ENCODE data around the gene IFI27L1.

IFI27L1 gene

DNA sequence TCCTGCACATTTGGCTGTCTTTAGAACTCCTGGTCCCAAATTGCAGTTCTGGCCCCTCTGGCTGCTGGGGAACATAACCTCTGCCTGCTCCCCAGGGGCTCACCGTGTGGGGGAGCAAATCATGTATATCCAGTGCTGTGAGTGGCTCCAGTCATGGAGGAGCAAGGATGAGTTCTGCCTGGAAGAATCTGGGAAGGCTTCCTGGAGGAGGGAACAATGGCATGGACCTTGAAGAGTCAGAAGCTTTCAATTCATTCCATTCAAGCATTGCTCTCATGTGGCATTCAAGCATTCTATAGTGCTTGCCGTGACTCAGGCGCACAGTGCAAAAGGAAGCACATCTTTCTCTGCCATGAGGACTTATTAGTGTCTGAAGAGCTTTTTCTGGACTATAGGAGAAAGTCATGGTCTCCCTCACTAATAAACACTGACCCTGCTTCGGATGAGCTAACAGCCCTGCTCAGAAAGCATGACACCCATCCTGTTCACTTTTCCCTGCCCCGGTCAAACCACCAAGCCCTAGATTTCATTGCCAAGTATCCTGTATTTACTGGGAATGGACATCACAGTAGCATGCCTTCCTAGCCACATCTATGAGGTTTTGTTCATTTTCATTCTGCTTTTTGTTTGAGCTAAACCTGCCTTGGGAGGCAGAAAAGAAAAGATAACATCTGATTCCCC lies 32.9 kb downstream of the IFI27L1 start:
- no peak for DNase-seq

DNA sequence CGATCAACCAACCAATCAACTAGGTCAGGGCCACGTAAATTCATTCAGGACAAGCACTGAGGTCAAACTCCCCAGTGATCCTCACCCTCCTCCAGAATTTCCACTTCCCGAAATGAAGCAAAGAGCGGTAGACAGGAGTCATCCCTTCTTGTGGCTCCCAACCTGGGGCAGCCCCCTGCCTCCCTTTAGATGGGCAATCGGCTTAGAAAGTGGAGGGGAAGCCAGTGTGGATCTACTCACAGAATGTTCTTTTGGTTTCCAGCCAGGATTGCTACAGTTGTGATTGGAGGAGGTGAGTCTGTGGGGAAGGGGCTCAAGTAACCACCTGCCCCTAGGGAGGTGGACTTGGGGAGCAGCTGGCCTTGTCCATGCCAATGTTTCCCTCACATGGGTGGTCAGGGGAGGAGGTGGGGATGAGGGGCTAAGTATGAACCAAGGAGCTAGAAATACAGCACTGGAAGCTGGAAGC lies 33.5 kb downstream of the IFI27L1 start:
- no peak for DNase-seq

DNA sequence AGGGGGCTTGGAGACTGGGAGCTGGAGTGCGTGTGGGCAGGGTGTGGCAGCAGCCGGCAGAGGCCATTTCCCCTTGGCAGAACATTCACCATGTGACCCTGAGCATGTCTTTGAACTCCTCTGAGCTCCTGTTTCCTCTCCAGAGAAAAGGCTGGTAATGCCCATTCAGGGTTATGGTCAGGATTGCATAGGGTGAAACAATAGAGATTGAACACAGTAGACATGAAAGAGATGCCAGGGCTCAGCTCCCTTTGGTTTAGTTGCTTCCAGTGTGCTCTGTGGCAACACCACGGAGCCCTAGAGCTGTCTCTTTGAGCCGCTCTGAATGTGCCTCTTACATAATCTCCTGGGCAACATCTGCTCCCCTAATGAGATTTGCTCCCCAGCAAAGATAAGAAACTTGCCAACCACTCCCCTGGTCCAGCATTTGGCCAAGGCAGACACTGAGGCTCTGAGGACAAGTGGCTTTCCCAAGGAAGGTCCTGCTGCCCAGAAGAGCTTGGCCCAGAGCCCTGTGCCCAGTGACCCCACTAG lies 34.0 kb downstream of the IFI27L1 start:
- peak in 3 of 51 donors; percentile 13 to 24 (median 13) for DNase-seq

DNA sequence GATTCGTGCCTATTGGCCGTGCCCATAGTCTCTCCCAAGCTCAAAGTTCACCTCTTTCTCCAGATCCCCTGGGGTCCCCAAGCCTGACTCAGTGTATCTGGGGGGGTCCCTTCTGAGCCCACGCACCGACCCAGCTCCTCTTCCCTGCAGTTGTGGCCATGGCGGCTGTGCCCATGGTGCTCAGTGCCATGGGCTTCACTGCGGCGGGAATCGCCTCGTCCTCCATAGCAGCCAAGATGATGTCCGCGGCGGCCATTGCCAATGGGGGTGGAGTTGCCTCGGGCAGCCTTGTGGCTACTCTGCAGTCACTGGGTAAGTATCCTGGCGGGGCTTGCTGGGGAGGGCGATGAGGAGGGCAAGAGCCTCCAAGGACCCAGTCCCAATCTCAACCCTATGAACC lies 34.5 kb downstream of the IFI27L1 start:
- DNase-seq: no peak

DNA sequence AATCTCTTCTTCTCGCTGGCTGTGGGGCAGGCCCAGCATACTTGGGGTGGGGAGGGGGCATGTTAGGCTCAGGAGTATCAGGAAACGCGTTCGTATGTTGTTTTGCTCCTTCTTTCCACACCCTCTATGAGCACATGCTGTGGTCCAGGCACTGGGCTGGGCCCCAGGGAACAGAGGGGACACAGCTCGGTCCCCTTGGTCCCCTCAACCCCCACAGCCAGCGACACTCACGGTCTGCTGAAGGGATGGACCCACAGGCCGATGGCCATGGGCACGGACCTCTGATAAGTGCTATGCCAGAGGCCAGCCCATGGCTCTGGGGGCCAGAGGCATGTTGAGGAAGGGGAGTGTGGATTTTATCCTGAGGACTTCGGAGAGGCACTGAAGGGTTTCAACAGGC lies 35.6 kb downstream of the IFI27L1 start:
- no peak for DNase-seq

DNA sequence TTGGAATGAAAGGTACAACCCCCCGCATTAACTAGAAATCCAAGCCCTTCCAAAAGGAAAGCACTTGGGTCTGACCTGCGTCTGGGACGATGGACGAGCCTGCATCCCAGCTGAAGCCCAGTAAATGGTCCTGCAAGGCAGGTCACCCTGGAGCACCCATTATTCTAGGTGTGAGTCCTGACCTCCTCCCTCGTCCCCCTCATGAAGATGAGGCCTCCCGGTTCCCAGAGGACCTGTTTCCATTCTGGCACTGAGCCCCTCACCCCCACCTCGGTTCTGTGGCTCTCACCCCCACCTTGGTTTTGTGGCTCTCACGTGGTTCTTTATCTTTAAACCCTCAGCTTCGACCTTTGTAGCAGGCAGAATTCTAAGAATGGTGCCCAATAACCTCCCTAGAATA lies 36.7 kb downstream of the IFI27L1 start:
- DNase-seq: no peak

DNA sequence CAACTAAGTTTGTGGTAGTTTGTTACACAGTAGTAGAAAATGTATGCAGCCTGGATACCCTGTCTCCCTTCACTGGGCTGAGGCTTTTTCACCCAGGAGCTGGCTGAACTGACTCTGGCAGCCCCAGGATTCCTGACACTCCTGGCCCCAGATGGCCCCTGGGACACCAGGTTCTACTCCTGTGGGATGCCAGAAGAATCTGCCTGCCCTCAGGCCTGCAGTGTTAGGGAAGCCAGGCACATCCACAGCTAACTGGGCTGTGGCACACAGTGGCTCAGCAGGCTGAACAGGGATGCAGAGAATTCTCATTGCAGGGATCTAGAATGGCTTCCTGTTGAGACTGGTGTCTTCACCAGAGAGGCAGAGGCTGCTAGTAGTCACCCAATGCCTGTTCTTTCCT lies 38.0 kb downstream of the IFI27L1 start:
- no peak for DNase-seq

DNA sequence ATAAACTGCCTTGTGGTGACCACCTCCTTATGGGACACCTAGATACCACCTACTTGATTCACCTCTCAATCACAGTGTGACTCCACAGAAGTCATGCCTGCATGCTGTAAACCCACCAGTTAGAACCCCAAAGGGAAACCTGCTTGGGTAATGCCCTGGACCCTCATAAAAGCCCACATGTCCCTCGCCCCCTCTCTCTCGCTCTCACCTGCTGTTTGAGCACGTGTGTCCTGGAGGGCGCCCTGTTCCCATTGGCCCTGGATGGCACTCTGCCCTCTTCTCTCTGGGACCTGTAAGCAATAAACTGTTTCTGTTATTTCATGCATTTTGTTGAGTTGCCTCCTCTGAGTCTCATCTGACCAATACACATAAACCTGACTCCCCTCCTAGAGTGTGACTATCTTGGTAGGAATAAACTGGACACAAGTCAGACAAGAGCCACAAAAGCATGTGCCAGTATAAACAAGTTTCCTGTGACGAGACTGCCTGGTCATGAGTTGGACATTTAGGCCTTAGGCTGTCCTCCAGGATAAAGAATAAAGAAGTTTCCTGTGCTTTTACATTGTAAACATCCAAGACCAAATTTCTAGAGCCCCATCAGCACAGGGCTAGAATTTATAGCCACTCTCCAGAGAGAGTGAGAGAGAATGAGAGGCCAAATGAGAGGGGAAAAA lies 39.7 kb downstream of the IFI27L1 start:
- DNase-seq: no peak

DNA sequence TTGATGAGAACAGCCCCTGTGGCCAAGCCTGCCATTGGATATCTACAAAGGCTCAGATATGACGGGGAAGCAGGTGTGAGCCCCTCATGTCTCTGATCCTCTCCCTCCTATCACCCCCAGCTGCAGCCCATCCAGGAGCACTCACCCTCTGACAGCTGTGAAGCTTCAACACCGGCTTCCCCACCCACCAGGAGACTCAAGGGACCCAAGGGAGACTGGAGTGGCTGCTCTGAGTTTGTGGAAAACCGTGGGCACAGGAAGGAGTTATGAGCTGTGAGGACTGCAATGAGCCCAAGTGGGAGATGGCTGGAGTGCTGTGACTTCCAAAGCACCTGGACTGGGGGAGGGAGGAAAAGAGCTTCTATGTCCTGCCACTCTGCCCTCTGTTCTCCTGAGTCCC lies 40.4 kb downstream of the IFI27L1 start:
- DNase-seq: no peak

DNA sequence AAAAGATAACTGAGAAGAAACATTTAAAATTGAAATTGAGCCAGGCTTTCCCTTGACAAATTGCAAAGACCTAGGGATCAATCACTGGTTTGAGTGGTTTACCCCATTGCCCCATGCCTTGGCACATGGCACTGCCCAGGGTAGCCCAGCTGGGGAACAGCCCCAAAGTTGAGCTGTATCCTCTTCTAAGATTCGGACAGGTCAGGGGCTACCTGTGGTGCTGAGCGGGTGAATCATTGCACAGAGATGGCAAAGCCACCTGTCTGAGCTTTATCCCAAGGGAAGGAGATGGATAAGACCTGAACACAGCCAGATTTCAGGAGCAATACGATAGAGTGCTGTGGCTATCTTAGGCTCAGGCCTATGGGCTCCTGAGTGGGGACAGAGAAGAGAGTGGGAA lies 41.3 kb downstream of the IFI27L1 start:
- DNase-seq: no peak

DNA sequence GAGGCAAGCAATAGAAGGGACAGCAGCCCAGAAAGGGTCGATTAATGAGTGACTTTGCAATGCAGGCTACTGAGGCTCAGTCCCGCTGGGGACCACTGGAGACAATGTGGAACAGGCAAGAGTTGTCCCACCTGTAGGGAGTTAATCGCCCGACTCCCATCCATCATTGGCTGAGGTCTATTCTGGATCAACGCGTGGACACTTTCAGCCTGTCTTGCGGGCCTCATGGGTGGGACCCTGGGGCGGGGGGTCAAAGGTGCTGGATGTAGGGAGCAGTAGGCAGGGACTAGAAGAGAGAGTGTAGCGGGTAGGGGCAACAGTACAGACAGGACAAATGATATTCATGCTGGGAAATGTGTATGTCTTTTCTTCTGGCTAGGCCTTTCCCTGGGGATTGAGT lies 42.2 kb downstream of the IFI27L1 start:
- no peak for DNase-seq

DNA sequence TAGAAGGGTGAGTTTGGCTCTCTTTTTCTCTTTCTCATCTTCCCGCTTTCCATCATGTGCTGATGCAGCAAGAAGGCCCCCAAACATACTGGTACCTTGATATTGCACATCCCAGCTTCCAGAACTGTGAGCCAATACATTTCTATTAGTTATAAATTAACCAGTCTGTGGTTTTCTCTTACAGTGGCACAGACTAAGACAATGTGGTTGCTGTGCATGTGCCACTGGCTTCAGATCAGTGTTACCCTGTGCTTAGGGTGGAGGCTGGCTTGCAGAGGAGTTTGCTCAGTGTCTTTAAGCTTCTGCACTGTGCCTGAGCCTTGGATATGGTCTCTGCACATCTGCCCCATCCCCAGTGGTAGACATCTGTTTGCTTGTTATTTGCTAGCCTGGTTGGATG lies 42.8 kb downstream of the IFI27L1 start:
- no peak for DNase-seq

DNA sequence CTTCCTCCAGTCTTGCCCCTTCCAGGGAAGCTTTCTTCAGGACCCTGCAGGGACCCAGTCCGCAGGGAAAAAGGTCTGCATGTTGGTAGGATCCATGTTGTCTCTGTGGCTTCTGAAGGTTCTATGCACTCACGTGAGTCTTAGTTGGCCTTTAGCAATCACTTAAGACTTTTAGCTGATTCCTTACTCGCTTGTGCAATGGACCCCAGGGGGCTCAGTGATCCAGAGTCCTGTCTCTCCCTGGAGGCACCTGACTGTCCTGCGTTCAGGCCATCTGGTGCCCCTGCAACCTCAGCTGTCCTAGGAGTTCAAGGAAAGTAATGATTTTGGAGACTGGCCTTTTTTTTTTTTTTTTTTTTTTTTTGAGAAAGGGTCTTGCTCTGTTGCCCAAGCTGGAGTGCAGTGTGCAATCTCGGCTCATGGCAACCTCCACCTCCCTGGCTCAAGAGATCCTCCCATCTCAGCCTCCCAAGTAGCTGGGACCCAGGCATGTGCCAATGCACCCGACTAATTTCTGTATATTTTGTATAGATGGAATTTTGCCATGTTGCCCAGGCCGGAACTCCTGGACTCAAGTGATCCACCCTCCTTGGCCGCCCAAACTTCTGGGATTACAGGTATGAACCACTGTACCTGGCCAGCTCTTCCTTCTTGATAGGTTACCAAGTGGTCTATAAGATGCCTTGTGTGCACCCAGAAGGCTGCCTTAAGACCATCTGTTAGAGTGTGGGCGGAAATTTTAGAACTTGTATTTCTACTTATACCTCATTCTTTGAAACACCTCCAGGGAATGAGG lies 43.7 kb downstream of the IFI27L1 start:
- DNase-seq: no peak

DNA sequence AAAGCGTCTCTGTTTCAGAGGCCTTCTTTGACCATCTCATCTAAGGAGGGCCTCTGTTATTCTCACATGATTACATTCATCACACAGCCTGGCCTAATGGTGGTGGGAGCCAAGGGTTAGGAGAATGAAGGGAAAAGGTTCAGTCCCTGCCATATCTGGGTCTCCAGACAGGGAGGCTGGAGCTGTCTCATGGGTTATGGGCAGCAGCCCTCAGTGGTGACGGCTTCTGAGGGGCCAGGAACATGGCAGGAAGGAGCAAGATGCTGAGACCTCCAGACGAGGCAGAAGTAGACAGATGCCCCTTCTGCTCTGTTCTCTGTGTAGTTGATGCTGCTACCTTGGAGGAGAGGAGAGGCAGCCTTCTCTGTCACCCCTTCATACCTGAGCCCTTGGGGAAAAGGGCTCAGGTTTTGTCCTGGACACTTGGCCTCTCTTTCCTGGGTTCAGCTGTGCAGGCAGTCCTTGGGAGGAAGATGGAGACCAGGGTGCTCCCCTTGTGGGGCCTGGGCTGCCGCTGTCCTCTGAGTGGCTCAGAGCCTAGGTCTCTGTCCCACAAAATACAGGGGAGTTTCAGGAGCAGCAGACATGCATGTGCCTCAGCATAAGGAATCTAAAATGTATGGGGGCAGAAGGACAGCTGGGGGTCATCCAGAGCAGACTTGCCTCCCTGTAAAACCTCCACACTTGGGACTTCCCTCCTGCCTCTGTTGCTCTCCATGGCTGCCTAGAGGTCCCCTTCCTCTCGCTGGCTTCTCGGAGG lies 44.7 kb downstream of the IFI27L1 start:
- DNase-seq: no peak

DNA sequence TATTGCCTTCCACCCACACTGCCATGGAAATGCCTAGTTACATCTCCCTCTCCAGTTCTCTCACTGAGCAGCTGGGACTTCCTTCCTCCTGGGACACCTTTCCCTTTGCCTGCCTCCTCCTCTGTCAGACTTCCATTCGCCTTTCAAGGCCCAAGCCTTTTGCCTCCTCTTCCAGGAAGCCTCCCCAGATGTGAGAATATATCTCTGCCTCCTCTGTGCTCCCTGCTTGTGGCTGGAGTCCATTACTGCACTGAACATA lies 45.2 kb downstream of the IFI27L1 start:
- no peak for DNase-seq

DNA sequence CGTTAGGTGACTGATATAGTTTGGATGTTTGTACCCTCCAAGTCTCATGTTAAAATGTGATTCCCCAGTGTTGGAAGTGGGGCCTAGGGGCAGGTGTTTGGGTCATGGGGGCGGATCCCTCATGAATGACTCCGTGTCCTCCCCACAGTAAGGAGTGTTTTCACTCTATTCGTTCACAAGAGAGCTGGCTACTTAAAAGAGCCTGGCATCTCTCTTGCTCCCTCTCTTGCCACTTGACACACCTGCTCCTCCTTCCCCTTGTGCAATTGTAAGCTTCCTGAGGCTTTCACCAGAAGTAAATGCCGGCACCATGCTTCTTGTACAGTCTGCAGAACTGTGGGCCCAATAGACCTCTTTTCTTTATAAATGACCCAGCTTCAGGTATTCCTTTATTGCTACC lies 45.7 kb downstream of the IFI27L1 start:
- no peak for DNase-seq

DNA sequence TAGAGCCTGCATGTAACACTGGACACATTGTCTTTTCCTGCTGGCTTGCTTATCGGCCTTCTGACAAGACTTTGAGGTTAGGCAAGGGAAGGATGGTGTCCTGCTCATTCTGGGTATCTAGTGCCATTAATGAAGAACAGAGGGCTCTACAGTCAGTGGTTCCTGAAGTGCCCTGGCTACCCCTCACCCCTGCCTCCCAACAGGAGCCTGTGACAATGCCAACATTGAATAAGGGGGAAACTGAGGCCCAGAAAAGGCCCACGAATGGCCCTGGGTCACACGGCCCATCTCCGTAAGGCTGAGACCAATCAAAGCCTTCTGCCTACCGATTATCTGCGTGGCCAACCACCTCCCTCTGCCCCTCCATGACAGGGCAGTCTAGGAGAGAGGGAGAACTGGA lies 46.2 kb downstream of the IFI27L1 start:
- DNase-seq: no peak

DNA sequence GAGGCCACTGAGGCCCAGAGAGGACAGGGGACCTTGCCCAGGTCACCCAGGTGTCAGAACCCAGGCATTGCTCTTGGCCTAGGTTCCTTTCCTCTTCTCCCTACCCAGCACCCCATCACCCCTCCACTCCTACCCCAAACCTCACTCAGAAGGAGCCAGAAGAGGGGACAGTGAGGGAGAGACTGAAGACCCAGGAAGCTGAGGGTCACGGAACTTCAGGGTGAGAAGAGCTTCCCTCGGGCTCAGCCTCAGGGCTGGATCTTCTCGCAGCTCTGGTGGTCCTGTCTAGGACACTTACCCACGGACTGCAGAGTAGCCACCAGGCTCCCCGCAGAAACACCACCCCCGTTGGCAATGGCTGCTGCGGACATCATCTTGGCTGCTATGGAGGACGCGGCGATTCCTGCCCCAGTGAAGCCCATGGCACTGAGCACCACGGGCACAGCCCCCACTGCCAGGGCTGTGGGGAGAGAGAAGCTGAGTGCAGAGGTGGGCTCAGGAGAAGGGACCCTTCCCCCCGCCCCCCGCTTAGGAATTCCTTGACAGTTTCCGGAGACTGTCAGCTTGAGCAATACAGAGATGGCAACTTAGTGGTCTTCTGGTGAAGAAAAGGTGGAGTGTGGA lies 47.2 kb downstream of the IFI27L1 start:
- DNase-seq: no peak

DNA sequence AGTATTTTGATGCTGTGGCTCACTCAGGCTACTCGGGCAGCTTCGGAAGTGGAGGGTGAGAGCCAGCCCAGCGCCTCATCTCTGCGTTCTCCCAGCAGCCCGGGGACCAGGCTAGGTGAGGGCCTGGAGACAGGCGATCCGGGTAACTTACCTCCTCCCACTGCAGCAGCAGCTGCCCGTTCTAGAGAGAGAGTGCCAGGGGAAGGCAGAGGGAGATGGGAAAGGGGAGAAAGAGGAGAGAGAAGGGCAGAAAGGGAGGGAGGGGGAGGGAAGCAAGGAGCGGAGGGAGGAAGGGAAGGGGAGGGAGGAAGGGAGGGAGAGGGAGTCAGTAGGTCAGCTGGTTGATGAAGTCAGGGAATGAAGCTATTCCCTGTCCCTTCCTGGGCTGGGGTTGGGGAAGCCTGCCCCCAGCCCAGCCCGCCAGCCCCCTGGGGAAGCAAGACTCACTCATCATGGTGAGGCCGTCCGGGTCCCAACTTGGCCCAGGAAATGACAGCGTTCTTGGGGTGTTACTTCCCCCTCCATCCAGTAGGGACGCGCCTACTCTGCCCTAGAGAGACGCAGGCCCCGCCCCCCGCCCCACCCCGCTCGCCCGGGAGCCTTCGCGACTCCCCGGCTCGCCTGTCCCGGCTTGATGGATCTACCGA lies 48.1 kb downstream of the IFI27L1 start, which contains the start of gene IFI27L2:
IFI27L2 (minus strand) TSS at position 494 of the 647 bp plus-strand sequence; CDS start at position 454, 40 bp downstream.
- peak; percentile 27 to 92 (median 79) for DNase-seq

DNA sequence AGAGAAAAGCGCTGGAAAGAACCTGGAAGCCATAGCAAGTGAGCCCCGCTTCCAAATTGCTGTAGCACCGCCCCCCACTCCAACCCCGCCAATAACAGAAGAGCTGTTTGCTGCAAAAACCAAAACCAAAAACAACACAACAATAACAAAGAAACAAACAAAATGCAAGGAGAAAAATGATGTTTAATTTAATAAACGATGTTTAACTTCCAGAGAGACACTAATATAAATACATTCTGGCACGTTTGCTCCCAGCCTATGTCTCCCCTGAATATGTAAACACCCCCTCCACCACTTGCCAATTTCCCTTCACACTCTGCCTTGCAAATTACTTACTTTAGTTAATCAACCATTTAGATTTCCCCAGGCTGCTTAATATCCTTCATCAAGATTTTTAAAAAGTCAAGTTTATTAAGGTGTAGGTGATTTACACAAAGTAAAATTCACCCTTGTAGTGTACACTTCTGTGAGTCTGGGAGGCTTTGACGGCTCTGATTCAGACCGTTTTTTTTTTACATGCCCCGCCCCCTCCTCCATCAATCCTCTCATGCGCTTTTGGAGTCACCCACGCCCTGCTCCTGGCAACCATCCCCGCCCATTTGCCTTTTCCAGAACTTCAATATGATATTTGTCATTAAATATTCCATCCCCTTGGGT lies 48.8 kb downstream of the IFI27L1 start:
- peak in 13 of 51 donors; percentile 11 to 62 (median 23) for DNase-seq
